NCI-H1105 treated with DMSO at 0.1 percent for 48 hours (cell line): ENCODE results near the gene CD247.
A peak's percentile ranks its signal among the peaks of the same experiment; 100 is the strongest.

ENCODE experiments used
- DNase-seq: peaks from one replicate; lab custom pipeline; 2025; lab: John Stamatoyannopoulos, UW

The CD247 gene

GRCh38 chr1:167413328-167413727, 105.0 kb downstream of the CD247 start:
- no peak for DNase-seq

- no peak for DNase-seq
These were observed 105.4 kb downstream of the CD247 start for GRCh38 chr1:167412920-167413319.

- peak; percentile 20 for DNase-seq
These were observed 106.3 kb downstream of the CD247 start for GRCh38 chr1:167412072-167412471.

GRCh38 chr1:167409183-167409582, 109.1 kb downstream of the CD247 start:
- no peak for DNase-seq

- DNase-seq = no peak
These were observed 110.0 kb downstream of the CD247 start for GRCh38 chr1:167408355-167408754.

GRCh38 chr1:167404908-167405307, 113.4 kb downstream of the CD247 start:
- no peak for DNase-seq

- DNase-seq = no peak
These were observed 114.0 kb downstream of the CD247 start for GRCh38 chr1:167404161-167404888.

- DNase-seq = peak; percentile 65
These were observed 117.0 kb downstream of the CD247 start for GRCh38 chr1:167401260-167401873.

- DNase-seq = no peak
These were observed 117.9 kb downstream of the CD247 start for GRCh38 chr1:167400359-167400953.

- no peak for DNase-seq
These were observed 126.1 kb downstream of the CD247 start for GRCh38 chr1:167392200-167392696.

GRCh38 chr1:167388976-167389375, 129.4 kb downstream of the CD247 start:
- no peak for DNase-seq

GRCh38 chr1:167387251-167387910, 130.9 kb downstream of the CD247 start:
- no peak for DNase-seq
